Measurements from ENCODE around the gene CLPTM1. TPM values are rescaled to one million over a fixed set of nuclear protein-coding genes. Genes with fewer than 3 reads are reported as not detected.
"Not testable (repeated sequence)": the region's sequence is repeated elsewhere in the genome, so short reads cannot be mapped to it uniquely, and the experiment has no call there.

CLPTM1 gene
- total and polyA plus RNA-seq, 12 donors = 67.8 to 306 (median 244) TPM

GRCh38 chr19:44925114-44925891 is 29.9 kb upstream of the CLPTM1 start:
- Histone ChIP-seq H3K27ac (peak overlapping the region; percentile 40 to 85 (median 73)), H3K4me3 (no peak overlapping the region), H3K36me3 (replicated peaks in 1 of 2) (no peaks in the 10 kb centered on the region), H3K9me3 (replicated peaks in 1 of 3) (no peaks in the 10 kb centered on the region), H3K4me1 (replicated peaks in 1 of 2) (peaks cover 40 to 41% of the 10 kb centered on the region in 2 donors), H3K27me3 (no peaks in the 10 kb centered on the region)
- WGBS, 4 donors = 17 to 20% (median 19%) methylated on average over 8 of the region's 8 CpGs
- intact Hi-C loops (cut with DNase I) = no loop called here
- peak; percentile 87 to 98 (median 97) for DNase-seq
- TF ChIP-seq POLR2A (IDR thresholded peaks at IDR 0.05) = peak in 1 of 2 donors; percentile 28
- TF ChIP-seq, protein P1, sequence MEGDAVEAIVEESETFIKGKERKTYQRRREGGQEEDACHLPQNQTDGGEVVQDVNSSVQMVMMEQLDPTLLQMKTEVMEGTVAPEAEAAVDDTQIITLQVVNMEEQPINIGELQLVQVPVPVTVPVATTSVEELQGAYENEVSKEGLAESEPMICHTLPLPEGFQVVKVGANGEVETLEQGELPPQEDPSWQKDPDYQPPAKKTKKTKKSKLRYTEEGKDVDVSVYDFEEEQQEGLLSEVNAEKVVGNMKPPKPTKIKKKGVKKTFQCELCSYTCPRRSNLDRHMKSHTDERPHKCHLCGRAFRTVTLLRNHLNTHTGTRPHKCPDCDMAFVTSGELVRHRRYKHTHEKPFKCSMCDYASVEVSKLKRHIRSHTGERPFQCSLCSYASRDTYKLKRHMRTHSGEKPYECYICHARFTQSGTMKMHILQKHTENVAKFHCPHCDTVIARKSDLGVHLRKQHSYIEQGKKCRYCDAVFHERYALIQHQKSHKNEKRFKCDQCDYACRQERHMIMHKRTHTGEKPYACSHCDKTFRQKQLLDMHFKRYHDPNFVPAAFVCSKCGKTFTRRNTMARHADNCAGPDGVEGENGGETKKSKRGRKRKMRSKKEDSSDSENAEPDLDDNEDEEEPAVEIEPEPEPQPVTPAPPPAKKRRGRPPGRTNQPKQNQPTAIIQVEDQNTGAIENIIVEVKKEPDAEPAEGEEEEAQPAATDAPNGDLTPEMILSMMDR (IDR thresholded peaks at IDR 0.05) = no peak

GRCh38 chr19:44926245-44927077 is 28.7 kb upstream of the CLPTM1 start:
- peaks cover 40 to 41% of the 10 kb centered on the region in 2 donors for H3K4me1 ChIP-seq (replicated peaks in 1 of 2)
- H3K36me3 ChIP-seq (replicated peaks in 1 of 2); H3K4me3 ChIP-seq; H3K9me3 ChIP-seq (replicated peaks in 1 of 3); DNase-seq; intact Hi-C loops (cut with DNase I); H3K27me3 ChIP-seq: not testable (repeated sequence)
- 55 to 85% (median 60%) methylated on average over 8 to 18 of the region's 19 CpGs for WGBS, 4 donors
- H3K27ac ChIP-seq = peak overlapping the region; percentile 33 to 85 (median 64)

- Histone ChIP-seq H3K36me3 (replicated peaks in 1 of 2) (no peaks in the 10 kb centered on the region), H3K4me1 (replicated peaks in 1 of 2) (peaks cover 40 to 41% of the 10 kb centered on the region in 2 donors), H3K9me3 (replicated peaks in 1 of 3) (no peaks in the 10 kb centered on the region), H3K27me3 (no peaks in the 10 kb centered on the region), H3K4me3 (no peak overlapping the region), H3K27ac (peak overlapping the region in 3 of 5 donors; percentile 13 to 85 (median 84))
- TF ChIP-seq, protein P1 (IDR thresholded peaks at IDR 0.05) = no peak
- TF ChIP-seq POLR2A (IDR thresholded peaks at IDR 0.05) = no peak
- DNase-seq = no peak
- intact Hi-C loops (cut with DNase I) = no loop called here
- WGBS, 4 donors = 35 to 52% (median 44%) methylated on average over 3 to 5 of the region's 5 CpGs
Observed at GRCh38 chr19:44927746-44928145, 27.4 kb upstream of the CLPTM1 start.

GRCh38 chr19:44930088-44930487 is 25.1 kb upstream of the CLPTM1 start:
- Histone ChIP-seq H3K27me3 (no peaks in the 10 kb centered on the region), H3K27ac (no peak overlapping the region), H3K4me1 (replicated peaks in 1 of 2) (peaks cover 26 to 27% of the 10 kb centered on the region in 2 donors), H3K4me3 (no peak overlapping the region), H3K9me3 (replicated peaks in 1 of 3) (no peaks in the 10 kb centered on the region), H3K36me3 (replicated peaks in 1 of 2) (no peaks in the 10 kb centered on the region)
- no peak for DNase-seq
- WGBS, 4 donors = 85 to 92% (median 89%) methylated on average over 7 of the region's 7 CpGs
- TF ChIP-seq POLR2A (IDR thresholded peaks at IDR 0.05) = no peak
- TF ChIP-seq, protein P1 (IDR thresholded peaks at IDR 0.05) = no peak
- intact Hi-C loops (cut with DNase I) = no loop called here

Measured in adrenal gland (tissue), 12 donors.